MM.1S (cell line): ENCODE data around the gene ORAI2.

Experiments used
- EZH2 ChIP-seq: fragments of 300-600 bp; sonication (generic); optimal IDR thresholded peaks from 2 replicates; pipeline ENCODE3; 2017; ENCODE audit warnings: low read depth, mild to moderate bottlenecking, antibody characterized with exemption, low read length, mixed read lengths
- EZH2phosphoT487 ChIP-seq: fragments of 300-600 bp; sonication (generic); IDR thresholded peaks from 2 replicates; pipeline ENCODE4 v1.6.1; 2018; ENCODE audit warnings: antibody characterized with exemption, low read length
- TF ChIP-seq, protein P1 (sequence below): fragments of 300-600 bp; sonication (generic); IDR thresholded peaks from 2 replicates; pipeline ENCODE4 v1.5.1; 2016; ENCODE audit warnings: antibody characterized with exemption, low read length, mixed read lengths

DNA sequence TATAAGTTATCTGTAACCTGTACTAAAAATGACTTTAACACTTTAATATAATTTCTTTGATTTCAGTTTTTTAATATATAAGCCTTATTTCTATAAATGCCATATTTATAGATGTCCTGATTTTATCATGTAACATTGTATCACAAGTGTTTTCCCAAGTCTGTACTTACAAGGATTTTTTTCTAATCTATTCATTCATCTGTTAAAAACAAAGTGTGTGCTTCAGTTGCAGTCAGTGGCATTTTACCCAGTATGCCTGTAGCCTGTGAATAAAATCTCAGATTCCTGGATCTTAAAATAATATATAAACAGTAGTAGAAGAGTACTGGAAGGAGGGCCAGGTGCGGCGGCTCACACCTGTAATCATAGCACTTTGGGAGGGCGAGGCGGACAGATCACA, 19.8 kb upstream of the ORAI2 start:
- TF ChIP-seq, protein P1, sequence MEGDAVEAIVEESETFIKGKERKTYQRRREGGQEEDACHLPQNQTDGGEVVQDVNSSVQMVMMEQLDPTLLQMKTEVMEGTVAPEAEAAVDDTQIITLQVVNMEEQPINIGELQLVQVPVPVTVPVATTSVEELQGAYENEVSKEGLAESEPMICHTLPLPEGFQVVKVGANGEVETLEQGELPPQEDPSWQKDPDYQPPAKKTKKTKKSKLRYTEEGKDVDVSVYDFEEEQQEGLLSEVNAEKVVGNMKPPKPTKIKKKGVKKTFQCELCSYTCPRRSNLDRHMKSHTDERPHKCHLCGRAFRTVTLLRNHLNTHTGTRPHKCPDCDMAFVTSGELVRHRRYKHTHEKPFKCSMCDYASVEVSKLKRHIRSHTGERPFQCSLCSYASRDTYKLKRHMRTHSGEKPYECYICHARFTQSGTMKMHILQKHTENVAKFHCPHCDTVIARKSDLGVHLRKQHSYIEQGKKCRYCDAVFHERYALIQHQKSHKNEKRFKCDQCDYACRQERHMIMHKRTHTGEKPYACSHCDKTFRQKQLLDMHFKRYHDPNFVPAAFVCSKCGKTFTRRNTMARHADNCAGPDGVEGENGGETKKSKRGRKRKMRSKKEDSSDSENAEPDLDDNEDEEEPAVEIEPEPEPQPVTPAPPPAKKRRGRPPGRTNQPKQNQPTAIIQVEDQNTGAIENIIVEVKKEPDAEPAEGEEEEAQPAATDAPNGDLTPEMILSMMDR, result no peak
- TF ChIP-seq EZH2 (no peak), EZH2phosphoT487 (no peak)
